ENCODE results near the gene COQ10A.

COQ10A gene

DNA sequence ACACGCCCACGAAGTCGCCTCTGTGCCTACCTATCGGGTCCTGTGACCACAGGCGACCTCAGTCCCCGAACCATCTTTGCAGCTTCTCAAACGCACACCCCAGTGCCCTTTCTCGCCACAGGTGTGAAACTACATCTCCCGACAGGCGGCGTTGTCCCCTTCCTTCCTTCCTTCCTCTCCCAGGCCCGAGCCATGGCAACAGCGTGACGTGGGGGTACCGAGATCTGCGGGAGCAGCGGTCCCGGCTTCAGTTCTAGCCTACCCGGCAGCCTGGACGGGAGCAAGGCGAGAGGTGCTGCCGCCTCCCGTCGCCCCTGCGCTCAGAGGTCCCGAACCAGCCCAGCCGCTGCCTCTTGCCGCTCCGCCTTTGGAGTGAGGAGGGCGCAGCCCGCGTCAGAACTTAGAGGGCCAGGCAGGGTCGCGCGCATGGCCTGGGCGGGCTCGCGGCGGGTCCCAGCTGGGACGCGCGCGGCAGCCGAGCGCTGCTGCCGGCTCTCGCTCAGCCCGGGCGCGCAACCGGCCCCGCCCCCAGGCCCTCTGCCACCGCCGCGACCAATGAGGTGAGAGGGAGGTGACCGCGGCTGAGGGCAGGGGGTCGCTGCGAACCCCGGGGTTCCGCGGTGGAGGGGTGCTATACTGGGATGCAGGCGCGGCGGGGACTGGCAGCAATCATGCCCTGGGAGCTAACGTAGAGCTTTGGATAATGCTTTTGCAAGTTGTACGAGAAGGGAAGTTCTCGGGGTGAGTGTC lies at the start of gene COQ10A:
TSS of gene COQ10A (plus strand) at position 250 of the 750 bp plus-strand sequence. CDS start at position 427, 177 bp downstream.
- peak; percentile 90 for DNase-seq

DNA sequence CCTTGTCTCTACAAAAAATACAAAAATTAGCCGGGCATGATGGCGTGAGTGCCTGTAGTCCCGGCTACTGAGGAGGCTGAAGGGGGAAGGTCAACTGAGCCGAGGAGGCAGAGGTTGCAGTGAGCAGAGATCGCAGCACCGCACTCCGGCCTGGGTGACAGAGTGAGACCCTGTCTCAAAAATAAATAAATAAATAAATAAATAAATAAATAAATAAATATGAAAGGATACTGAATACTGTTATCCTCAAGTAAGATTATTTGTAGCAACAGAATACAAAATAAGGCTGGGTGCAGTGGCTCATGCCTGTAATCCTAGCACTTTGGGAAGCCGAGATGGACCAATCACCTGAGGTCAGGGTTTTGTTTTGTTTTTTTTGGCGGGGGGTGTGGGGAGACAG lies 46.9 kb upstream of the COQ10A start:
- no peak for DNase-seq

DNA sequence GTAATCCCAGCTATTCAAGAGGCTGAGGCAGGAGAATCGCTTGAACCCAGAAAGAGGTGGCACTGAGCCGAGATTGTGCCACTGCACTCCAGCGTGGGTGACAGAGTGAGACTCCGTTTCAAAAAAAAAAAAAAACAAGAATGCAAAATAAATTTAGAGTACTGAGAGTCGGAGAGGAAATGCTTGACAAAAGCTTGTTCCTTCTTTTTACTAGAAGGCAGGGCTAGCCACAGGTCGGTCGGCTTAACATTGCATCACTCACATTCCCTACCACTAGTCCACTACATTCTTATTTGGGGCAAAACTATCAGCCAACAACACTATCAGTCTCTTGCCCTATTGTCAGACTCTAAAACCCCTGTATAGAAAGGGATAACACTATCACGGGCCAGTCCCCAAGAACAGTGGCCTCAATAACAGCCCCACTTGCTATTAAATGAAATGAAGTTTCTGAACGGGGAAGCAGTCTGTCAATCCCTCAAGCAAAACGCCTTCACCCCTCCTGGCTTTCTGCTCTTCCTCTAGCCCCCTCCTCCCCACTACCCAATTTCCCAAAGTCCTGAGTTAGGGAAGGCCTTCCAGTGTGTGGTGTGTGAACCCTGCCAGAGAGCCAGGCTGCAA lies 46.0 kb upstream of the COQ10A start:
- no peak for DNase-seq

DNA sequence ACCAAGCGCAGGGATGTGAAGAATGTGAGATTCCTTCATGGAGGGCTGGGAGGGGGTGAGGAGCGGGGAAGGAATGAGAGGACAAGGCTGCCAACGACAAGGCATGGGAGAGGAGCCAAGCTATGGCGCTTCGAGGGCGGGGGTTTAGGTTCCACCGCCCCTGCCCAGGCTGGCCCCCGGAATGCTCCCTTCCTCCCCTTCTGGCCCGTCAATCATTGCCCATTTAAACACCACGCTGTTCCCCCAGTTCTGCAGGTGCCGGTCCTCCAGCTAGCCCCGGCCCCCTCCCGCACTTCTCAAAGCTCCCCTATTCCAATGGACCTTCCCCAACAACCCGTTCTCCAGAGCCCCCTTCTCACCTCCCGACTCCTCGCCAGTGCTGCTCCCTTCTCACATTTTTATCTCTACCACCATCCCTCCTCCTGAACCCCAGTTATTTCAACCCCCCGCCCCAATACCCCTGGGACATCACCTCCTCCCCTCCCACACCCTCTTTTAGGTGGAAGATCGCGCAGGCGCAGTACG lies 45.4 kb upstream of the COQ10A start:
- DNase-seq: peak; percentile 5

DNA sequence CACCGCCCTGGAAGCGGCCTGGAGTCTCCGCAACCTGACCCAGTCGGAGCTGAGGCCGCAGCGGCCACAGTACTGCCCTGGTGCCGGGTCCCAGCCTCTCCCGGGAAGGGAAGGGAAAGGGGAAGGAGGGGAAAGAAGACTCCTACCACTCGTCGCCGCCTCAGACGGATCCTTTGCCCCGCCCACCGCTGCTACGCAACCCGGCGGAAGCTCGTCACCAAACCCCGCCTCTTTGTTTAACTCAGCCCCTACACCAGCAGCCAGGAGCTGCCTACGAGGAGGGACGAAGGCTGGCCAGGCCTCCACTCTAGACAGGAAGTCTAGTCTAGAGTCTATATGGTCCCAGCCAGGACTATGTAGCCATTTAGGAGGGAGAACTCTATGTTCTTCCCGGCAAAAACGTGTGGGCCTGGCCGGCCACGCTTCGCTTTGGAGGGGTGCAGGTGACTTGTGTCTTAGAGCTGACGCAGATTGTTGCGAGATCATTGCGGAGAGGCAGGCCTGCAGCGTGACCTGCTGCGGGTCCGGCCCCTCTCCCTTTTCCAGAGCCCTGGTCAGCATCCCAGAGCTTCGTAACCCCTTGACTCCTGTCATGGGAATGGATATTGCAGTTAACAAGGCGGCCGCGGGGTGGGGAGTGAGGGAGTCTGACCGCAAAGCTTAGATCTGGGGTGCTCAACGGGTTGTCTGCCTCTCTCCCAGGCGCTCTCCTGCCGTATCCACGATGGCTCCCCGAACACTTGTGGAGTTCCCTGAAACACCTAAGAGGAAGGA lies 44.8 kb upstream of the COQ10A start, which contains the start of gene RNF41:
TSS of gene RNF41 (minus strand) at position 166 of the 774 bp plus-strand sequence. CDS start 7,875 bp downstream, outside the sequence.
- peak; percentile 91 for DNase-seq

DNA sequence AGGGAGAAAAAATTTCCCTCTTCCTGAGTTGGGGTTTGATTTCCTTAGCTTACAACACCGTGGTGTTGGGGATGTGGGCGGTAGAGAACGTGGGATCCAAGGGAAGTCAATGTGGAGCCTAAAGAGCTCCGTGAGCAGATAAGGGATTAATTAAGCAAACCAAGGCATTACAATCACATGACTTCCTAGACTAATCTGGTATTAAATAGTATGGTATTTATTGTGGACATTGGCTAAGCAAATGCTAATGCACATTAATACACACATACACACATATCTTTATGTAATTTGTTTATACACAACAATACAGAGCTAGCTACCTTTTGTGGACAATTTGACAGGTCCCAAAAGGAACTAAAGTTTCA lies 44.2 kb upstream of the COQ10A start:
- DNase-seq: no peak

DNA sequence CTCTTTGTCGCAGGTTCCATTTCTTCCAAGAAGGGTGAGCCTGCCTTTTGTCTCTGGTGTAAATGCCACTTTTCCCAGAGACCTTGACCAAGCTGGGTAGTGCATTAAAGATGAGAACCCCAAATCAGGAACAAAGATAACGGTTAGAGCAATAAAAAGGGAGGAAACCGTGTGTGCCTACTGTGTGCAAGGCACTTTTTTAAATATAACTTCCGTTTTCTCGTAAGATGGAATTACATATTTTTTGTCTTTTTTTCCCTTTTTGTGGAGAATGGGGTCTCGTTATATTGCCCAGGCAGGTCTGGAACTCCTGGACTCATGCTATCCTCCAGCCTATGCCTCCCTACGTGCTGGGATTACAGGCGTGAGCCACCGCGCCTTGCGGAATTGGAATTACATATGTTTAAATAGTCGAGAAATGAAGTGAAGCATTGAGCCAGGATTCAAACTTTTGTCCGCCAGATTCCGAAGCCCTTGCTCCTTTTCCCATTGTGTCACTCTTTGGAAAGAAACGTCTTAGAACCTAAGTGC lies 43.1 kb upstream of the COQ10A start:
- no peak for DNase-seq

DNA sequence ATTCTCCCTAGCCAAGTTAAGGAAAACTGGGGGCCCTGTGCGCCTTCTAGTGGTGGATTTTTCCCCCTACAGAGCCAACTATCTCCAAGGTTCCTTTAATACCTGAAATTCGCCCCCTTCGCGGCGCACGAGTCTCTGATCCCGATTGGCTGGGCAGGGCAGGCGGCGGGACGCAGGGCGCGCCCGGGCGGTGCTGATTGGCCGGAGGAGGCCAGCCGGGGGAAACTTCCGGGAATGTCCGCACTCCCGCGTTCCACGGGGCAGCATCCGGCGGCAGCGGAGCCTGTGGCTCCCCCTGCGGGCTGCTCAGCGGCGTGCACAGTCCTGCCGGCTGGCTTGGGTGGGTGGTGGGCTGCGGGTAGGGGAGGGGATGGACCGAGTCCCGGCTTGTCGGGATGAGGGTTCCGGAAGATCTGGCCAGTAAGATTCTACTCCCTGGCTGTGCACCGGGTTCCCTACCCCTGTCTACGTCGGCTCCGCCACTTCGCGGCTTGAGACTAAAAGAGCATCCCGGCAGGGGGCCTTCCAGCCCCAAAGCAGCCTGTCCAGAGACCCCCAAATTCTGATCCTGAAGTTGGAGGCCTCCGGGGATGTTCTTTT lies 42.5 kb upstream of the COQ10A start, which contains the start of gene NABP2:
TSS of gene NABP2 (plus strand) at position 241 of the 600 bp plus-strand sequence. CDS start 515 bp downstream, outside the sequence.
- DNase-seq: peak; percentile 85

DNA sequence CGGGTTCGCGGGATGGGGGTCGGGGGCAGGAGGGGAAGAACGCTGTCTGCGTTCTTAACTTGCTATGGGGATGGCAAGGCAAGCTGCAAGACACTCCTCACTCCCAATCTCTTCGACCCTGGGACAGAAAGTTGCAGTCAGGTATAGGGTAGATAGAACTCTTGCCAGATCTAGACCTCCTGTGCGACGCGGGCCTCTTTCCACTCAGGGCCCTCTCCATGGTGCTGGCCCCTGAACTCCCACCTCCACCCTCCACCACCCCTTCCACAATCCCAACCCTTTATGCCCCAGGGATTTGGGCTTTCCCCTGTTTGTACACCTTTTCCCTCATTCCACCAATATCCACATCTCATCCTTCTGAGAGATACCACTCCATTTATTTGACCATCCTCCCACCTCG lies 41.8 kb upstream of the COQ10A start:
- DNase-seq: no peak

DNA sequence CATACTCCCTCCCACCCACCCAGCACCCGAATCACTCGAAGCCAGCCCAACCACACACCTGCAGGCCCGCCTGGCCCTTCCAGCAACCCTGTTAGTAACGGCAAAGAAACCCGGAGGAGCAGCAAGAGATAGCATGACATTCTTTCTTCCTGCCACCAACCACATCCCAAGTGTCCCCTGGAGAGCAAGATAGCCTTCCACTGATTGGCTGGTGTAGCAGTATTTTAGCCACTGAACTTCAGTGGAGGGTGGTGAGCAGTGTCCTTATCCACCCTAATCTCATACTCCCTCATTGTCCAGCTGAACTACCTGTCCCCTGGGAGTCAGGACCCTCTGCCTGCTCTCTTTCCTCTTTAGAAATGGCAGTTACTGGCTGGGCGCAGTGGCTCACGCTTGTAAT lies 37.7 kb upstream of the COQ10A start:
- no peak for DNase-seq

DNA sequence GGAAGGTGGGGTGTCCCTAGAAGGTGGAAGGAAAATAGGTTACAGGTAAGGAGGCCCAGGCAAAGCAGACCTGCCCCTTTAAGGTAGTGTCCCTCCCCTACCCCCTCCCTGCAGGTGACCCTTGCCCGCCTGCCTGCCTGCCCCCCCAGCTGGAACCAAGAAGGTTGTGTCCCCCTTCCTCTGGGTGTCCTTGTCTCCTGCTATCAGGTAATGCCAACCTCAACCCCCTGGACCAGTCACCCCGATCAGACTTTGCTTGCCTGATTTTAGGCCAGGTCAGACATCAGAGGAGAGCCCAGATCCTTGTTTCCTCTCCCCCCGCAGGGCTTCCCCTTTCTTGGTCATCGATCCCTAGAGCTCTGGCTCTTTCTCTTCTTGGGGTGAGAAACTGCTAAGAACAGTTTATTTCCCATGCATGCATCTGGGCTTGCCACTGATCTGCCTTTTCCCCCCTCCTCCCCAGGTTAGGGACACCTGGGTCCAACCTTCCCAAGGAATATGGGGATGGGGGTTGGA lies 36.8 kb upstream of the COQ10A start, which contains the start of gene SLC39A5:
TSS of gene SLC39A5 (plus strand) at position 136 of the 516 bp plus-strand sequence. CDS start 1,224 bp downstream, outside the sequence.
- no peak for DNase-seq

DNA sequence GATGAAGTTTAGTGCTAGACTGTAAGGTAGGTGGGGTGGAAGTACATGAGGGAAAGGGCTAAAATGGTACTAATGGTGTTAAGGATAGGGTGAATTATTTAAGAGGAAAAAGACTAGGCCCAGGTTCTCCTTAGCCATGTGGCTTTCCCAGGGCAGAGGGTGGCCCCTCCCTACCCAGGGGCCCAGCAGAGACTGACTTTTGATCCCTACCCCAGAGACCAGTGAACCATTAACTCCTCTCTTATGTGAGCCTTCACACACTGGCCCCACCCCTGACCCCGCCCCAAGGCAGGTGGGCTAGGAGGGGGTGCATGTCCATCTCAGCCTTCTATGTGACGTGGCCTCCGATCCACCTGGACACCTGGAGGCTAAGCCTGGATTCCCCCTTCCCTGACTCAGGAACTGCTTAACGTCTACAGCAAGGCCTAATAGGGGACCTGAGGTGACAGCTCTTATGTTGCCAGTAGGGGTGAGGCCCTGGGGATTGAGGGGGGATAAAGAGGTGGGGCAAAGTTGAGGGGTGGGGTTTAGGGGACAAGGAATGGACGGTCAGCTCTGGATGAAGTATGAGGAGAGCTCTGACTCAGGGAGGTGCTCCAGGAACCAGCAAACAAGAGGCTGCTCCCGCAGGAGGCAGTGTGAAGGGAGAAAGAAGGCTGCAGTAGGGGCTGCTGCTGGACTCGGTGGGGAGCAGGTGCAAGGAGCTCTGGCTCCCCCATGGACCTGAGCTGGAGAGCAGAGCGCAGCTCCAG lies 36.1 kb upstream of the COQ10A start:
- DNase-seq: no peak

DNA sequence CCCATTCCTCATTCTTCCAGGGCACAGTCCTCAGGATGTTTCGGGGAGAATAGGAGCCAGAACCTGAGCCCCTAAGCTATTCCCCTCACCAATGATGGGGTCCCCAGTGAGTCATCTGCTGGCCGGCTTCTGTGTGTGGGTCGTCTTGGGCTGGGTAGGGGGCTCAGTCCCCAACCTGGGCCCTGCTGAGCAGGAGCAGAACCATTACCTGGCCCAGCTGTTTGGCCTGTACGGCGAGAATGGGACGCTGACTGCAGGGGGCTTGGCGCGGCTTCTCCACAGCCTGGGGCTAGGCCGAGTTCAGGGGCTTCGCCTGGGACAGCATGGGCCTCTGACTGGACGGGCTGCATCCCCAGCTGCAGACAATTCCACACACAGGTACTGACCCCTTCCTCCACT lies 35.6 kb upstream of the COQ10A start:
- no peak for DNase-seq

DNA sequence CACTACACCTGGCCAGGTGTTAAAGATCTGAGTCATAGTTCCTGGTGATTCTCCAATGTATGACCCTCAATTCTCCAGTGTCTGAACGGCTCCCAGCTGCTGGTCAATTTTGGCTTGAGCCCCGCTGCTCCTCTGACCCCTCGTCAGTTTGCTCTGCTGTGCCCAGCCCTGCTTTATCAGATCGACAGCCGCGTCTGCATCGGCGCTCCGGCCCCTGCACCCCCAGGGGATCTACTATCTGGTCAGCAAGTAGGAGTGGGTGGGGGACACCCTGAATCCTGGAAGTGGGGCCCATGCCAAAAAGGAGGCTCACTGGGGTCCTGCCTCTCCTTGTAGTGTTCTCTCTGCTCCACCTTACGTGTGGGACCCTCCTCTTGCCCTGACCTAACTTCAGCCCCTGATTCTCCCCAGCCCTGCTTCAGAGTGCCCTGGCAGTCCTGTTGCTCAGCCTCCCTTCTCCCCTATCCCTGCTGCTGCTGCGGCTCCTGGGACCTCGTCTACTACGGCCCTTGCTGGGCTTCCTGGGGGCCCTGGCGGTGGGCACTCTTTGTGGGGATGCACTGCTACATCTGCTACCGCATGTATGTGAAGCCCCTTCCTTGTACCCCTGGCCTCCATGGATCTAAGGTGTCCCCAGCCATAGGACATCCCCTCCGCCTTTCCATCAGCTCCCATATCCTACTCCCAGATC lies 31.9 kb upstream of the COQ10A start:
- no peak for DNase-seq

DNA sequence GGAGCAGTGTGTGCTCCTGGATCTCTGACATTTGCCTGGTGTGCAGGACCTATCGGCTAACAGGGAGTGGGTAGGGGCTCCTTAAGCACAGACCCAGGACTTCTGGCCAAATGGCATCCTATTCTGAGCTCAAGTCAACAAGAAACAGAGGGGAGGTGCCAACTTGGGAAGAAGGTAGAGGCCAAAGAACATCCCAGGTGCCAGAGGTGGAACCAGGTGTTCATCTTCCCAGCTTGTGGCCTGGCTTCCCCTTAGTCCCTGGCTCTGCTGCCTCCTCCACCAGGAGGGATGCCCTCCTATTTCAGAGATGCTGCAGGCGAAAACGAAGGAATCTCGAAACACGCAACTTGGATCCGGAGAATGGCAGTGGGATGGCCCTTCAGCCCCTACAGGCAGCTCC lies 30.7 kb upstream of the COQ10A start:
- DNase-seq: no peak

DNA sequence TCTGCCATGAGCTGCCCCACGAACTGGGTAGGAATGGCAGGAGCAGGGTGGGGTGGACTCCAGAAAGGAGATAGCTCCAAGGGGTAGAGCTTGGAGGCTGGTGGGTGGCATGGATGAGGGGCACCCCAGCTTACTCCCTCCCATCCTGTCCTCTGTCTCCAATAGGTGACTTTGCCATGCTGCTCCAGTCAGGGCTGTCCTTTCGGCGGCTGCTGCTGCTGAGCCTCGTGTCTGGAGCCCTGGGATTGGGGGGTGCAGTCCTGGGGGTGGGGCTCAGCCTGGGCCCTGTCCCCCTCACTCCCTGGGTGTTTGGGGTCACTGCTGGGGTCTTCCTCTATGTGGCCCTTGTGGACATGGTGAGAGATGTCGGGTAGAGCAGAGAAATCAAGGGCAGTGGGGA lies 29.8 kb upstream of the COQ10A start:
- DNase-seq: no peak

DNA sequence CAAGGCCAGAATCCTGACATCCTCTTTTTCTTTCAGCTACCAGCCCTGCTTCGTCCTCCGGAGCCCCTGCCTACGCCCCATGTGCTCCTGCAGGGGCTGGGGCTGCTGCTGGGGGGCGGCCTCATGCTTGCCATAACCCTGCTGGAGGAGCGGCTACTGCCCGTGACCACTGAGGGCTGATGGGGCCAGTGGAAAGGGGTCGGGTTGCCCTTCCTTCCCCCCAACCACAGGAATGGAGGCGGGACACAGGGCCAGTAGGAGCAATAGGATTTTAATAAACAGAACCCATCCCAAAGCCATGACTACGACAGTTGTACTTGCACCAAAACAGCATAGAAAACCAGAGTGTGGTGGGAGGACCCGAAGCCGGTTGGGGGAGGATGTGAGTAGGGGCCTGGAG lies 29.2 kb upstream of the COQ10A start:
- DNase-seq: no peak

DNA sequence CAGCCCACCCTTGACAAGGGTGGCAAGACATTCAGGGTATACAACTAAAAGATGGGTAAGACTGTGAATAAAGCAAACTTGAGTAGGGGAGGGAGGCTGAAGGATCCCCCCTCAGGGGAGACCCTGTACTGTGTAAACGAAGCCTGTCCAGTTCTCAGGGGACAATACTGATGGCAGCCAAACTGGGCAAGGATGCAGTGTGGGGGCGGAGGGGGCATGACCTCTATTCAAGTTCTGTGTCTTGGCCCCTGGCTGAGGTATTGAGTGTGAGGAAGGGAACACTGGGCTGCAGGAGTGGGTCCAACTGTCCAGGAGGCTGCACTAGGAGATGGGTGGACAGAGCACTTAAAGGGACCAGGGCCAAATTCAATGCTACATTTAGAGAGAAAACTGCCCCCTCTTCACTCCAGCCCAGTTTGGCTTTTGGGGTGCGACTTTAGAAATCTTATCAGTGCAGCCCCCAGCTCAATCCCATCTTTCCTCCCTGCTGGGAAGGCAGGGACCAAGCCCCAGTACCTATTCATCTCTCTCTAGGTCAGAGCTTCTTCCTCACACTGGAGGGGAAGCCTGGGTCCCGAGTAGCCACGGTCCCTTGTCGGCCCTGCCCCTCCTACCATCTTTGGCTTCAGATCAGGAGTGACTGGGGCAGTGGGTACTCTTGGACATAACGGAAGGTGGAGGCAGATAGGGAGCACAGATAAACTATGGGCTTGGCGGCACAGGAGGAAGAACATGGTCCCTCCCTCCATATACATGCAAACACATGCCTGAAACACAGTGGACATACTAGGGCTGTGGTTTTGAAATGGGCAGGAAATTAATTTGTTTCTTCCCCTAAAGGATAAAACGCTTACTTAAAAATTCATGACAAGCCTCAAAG lies 25.1 kb upstream of the COQ10A start:
- DNase-seq: no peak

DNA sequence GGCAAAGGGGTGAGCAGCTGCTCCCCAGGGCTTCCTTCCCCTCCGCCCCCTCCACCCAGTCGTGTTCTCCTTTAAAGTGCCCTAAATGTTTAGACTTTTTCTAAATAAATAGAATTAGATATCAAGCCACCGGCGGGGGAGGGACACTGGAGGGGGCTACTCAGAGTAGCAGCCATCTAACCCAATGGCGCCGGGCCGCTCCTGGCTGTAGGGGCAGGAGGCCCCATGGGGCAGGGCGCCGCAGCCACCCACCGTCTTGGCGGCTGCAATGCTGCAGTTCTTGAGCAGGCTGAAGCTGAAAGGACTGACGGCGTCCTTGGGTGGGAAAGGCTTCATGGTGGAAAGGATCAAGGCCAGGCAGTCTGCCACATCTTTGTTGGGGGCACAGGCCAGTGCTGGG lies 23.8 kb upstream of the COQ10A start:
- DNase-seq: no peak

DNA sequence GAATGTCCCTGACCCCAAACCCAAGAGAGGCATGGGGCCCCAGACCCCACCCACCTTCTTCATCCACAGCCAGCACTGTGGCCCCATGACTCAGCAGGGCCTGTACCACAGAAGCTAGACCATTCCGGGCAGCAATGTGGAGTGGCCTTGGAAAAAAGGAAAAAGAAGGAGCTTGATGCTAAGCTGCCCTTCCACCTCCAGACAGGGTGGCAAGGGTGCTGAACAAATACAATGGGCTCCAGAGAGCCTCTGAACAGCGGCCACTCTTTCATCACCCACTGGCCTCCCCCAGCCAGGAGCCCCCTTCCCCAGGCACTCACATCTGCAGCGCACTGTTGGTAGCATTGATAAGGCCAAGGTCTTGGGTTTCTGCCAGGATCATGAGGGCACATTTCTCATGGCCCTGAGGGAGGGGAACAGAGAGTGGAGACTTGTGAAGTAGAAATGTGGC lies 23.0 kb upstream of the COQ10A start:
- no peak for DNase-seq
